GM12872 (cell line): ENCODE results near the gene CALML5.

Experiments
- TF ChIP-seq, protein P1 (sequence below): IDR thresholded peaks from 3 replicates; pipeline ENCODE4 v1.5.1; 2011; ENCODE audit warnings: low read depth, mild to moderate bottlenecking, low read length, moderate library complexity; ENCODE audit not compliant: insufficient read depth

Gene CALML5

GRCh38 chr10:5537684-5538083 lies 38.3 kb upstream of the CALML5 start:
- TF ChIP-seq, protein P1, sequence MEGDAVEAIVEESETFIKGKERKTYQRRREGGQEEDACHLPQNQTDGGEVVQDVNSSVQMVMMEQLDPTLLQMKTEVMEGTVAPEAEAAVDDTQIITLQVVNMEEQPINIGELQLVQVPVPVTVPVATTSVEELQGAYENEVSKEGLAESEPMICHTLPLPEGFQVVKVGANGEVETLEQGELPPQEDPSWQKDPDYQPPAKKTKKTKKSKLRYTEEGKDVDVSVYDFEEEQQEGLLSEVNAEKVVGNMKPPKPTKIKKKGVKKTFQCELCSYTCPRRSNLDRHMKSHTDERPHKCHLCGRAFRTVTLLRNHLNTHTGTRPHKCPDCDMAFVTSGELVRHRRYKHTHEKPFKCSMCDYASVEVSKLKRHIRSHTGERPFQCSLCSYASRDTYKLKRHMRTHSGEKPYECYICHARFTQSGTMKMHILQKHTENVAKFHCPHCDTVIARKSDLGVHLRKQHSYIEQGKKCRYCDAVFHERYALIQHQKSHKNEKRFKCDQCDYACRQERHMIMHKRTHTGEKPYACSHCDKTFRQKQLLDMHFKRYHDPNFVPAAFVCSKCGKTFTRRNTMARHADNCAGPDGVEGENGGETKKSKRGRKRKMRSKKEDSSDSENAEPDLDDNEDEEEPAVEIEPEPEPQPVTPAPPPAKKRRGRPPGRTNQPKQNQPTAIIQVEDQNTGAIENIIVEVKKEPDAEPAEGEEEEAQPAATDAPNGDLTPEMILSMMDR: no peak

GRCh38 chr10:5536486-5537081 lies 37.2 kb upstream of the CALML5 start:
- TF ChIP-seq, protein P1: no peak

DNA sequence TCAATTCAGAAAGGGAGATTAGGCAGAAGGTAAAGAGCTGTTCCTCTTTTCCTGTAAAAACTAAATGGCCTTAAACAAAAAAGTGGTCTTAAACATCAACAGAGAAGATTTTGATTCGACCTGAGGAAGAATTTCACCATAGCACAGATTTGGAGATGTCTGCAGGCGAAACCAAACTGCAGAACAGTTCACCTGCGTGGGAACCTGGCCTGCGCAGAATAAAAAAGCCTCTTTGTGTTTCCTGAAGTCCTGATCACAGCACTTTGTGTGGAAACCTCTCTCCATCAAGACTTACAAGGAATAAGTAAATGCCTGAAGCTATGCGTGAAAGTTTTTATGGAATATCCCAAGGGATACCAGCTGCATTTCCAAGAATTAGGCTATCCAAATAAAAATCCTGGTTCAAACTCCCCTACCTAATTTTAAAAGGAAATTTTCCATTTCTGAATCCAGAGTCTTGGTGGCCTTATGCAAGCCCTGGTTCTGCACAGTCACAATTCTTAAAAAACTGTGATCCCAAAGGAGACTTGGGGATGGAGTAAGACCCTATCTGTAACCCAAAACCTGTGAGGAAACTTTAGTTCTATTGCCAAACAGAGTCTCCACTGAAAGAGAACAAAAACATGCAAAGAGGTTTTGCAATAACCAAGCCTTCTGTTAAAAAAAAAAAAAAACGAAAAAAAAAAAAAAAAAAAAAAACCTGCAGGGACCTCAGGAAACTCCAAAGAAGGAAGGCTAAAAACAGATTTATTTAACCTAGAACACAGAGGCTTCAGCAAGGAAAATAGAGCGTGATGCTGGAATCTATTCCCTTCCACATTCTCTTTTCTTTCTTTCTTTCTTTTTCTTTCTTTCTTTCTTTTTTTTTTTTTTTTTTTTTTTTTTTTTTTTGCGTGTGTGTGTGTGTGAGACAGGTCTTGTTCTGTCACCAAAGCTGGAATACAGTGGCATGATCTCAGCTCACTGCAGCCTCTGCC lies 35.8 kb upstream of the CALML5 start:
- TF ChIP-seq, protein P1: no peak

DNA sequence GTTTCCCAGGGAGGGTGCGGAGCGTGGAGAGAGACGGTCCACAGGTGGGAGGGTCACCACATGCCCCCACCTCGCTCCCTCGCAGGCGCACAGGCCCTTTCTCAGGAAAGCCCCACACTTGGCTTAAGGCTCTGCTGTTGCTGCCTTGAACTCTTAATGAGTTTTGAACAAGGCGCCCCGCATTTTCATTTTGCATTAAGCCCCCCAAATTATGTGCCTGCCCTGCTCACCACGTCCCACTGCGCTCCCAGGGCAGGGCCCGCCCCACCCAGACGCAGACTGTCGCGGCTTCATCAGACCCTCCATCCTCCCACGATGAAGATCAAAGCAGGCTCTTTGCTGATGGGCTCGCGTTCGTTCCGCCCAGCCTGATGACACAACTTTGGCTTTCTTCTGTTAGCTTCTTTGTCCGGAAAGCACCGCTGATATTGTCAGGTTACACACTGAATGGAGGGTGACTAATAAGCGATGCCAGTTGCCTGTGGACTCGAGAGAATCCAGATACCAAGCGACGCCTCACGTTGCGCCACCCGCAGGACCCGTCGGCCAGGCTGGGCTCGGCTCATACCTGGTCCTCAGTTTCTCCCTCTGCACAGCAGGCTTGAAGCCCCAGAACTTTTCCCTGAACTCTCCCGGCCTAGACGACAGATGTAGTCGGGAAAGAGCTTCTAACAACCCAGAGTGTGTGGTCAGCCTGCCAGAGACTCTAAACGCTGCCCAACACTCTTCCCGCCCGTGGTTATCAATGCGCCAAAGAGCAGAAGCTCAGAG lies 34.9 kb upstream of the CALML5 start:
- TF ChIP-seq, protein P1: no peak

DNA sequence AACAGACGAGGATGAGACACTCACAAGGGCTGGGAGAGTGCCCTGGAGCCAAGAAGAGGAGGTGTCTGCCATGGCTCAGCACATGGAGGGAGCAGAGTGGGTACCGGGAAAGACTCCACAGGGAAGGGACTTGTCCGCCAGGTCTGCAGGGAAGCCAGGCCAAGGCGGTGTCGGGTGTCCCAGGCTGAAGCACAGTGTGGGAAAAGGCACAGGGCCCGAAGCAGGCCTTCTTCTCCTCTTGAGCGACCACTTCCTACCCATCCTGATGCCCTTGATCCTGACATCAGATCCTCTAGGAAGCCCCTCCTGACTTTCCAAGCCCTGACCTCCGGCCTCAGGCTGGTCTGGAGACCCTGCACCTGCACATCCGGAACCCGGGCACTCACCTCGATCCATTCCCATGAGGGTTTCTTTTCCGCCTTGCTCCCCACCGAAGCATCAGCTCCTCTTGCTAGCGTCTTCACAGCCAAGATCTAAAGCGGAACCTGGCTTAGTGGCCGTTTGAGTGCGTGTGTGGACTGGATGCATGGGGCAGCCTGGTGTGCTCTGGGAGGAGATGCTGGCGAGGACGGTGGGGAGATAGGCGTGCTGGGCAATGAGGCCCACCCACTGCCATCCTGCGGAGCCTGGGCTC lies 33.8 kb upstream of the CALML5 start:
- TF ChIP-seq, protein P1: no peak

GRCh38 chr10:5532618-5533097 lies 33.3 kb upstream of the CALML5 start:
- TF ChIP-seq, protein P1: no peak

DNA sequence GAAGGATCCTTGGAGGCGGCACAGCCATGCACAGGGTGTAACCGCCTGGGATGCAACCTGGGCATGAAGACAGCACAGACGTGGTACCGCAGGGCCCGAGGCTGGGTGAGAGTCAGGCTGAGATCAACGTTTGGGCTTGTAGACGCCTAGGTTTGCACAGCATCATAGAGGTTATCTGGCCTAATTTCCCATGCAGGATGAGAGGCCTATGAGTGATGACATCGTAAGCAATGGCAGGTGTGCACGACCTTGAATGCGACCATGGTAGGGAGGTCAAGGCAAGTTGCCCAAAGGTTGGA lies 32.9 kb upstream of the CALML5 start:
- TF ChIP-seq, protein P1: no peak
